Measurements from ENCODE around the gene FSIP1.
A peak's percentile ranks its signal among the peaks of the same experiment; 100 is the strongest.

The FSIP1 gene

GRCh38 chr15:39583596-39584265 is 198.9 kb downstream of the FSIP1 start:
- H3K9ac ChIP-seq (ENCODE audit: low read length in 5 of 5), result peak overlapping the region in 2 of 5 donors; percentile 11 to 36
- peak overlapping the region in 4 of 5 donors; percentile 6 to 92 (median 51) for H3K4me3 ChIP-seq (ENCODE audit: low read depth in 1 of 5, low read length in 5 of 5)
- no peaks in the 10 kb centered on the region for H3K27me3 ChIP-seq (ENCODE audit: control insufficient read depth in 5 of 5, insufficient read depth in 4 of 5, low read length in 5 of 5)
- H3K36me3 ChIP-seq (ENCODE audit: control insufficient read depth in 5 of 5, insufficient read depth in 5 of 5, low read length in 5 of 5), result peaks cover 33 to 63% (median 54%) of the 10 kb centered on the region in 5 donors
- no peak overlapping the region for H3K27ac ChIP-seq (ENCODE audit: low read depth, low read length)
- no peaks in the 10 kb centered on the region for H3K9me3 ChIP-seq (ENCODE audit: control insufficient read depth in 5 of 5, low read length in 5 of 5)
- peaks cover 3 to 73% (median 45%) of the 10 kb centered on the region in 5 donors for H3K4me1 ChIP-seq (ENCODE audit: control insufficient read depth in 5 of 5, insufficient read depth in 5 of 5, low read length in 5 of 5)

GRCh38 chr15:39582977-39583595 is 199.6 kb downstream of the FSIP1 start:
- Histone ChIP-seq H3K4me1 (ENCODE audit: control insufficient read depth in 5 of 5, insufficient read depth in 5 of 5, low read length in 5 of 5) (peaks cover 3 to 76% (median 45%) of the 10 kb centered on the region in 5 donors), H3K9me3 (ENCODE audit: control insufficient read depth in 5 of 5, low read length in 5 of 5) (no peaks in the 10 kb centered on the region), H3K27me3 (ENCODE audit: control insufficient read depth in 5 of 5, insufficient read depth in 4 of 5, low read length in 5 of 5) (no peaks in the 10 kb centered on the region), H3K27ac (ENCODE audit: low read depth, low read length) (no peak overlapping the region), H3K4me3 (ENCODE audit: low read depth in 1 of 5, low read length in 5 of 5) (peak overlapping the region; percentile 57 to 92 (median 67)), H3K36me3 (ENCODE audit: control insufficient read depth in 5 of 5, insufficient read depth in 5 of 5, low read length in 5 of 5) (peaks cover 29 to 57% (median 48%) of the 10 kb centered on the region in 5 donors), H3K9ac (ENCODE audit: low read length in 5 of 5) (peak overlapping the region in 2 of 5 donors; percentile 86 to 89)

GRCh38 chr15:39582286-39582976 is 200.2 kb downstream of the FSIP1 start:
- Histone ChIP-seq H3K27ac (ENCODE audit: low read depth, low read length) (peak overlapping the region; percentile 12), H3K9ac (ENCODE audit: low read length in 5 of 5) (peak overlapping the region in 4 of 5 donors; percentile 22 to 89 (median 56)), H3K36me3 (ENCODE audit: control insufficient read depth in 5 of 5, insufficient read depth in 5 of 5, low read length in 5 of 5) (peaks cover 26 to 50% (median 41%) of the 10 kb centered on the region in 5 donors), H3K27me3 (ENCODE audit: control insufficient read depth in 5 of 5, insufficient read depth in 4 of 5, low read length in 5 of 5) (no peaks in the 10 kb centered on the region), H3K4me1 (ENCODE audit: control insufficient read depth in 5 of 5, insufficient read depth in 5 of 5, low read length in 5 of 5) (peaks cover 3 to 76% (median 45%) of the 10 kb centered on the region in 5 donors), H3K9me3 (ENCODE audit: control insufficient read depth in 5 of 5, low read length in 5 of 5) (no peaks in the 10 kb centered on the region), H3K4me3 (ENCODE audit: low read depth in 1 of 5, low read length in 5 of 5) (peak overlapping the region; percentile 57 to 92 (median 67))

- Histone ChIP-seq H3K4me3 (ENCODE audit: low read depth in 1 of 5, low read length in 5 of 5) (peak overlapping the region; percentile 57 to 92 (median 67)), H3K36me3 (ENCODE audit: control insufficient read depth in 5 of 5, insufficient read depth in 5 of 5, low read length in 5 of 5) (peaks cover 23 to 44% (median 36%) of the 10 kb centered on the region in 5 donors), H3K9ac (ENCODE audit: low read length in 5 of 5) (peak overlapping the region in 4 of 5 donors; percentile 22 to 89 (median 56)), H3K4me1 (ENCODE audit: control insufficient read depth in 5 of 5, insufficient read depth in 5 of 5, low read length in 5 of 5) (peaks cover 3 to 78% (median 45%) of the 10 kb centered on the region in 5 donors), H3K9me3 (ENCODE audit: control insufficient read depth in 5 of 5, low read length in 5 of 5) (no peaks in the 10 kb centered on the region), H3K27me3 (ENCODE audit: control insufficient read depth in 5 of 5, insufficient read depth in 4 of 5, low read length in 5 of 5) (no peaks in the 10 kb centered on the region), H3K27ac (ENCODE audit: low read depth, low read length) (peak overlapping the region; percentile 12)
These were observed 200.8 kb downstream of the FSIP1 start for GRCh38 chr15:39581793-39582285.

GRCh38 chr15:39581242-39581792 is 201.3 kb downstream of the FSIP1 start:
- peaks cover 23 to 39% (median 31%) of the 10 kb centered on the region in 5 donors for H3K36me3 ChIP-seq (ENCODE audit: control insufficient read depth in 5 of 5, insufficient read depth in 5 of 5, low read length in 5 of 5)
- peak overlapping the region; percentile 12 for H3K27ac ChIP-seq (ENCODE audit: low read depth, low read length)
- peak overlapping the region in 4 of 5 donors; percentile 25 to 89 (median 56) for H3K9ac ChIP-seq (ENCODE audit: low read length in 5 of 5)
- no peaks in the 10 kb centered on the region for H3K27me3 ChIP-seq (ENCODE audit: control insufficient read depth in 5 of 5, insufficient read depth in 4 of 5, low read length in 5 of 5)
- peaks cover 3 to 73% (median 45%) of the 10 kb centered on the region in 5 donors for H3K4me1 ChIP-seq (ENCODE audit: control insufficient read depth in 5 of 5, insufficient read depth in 5 of 5, low read length in 5 of 5)
- peak overlapping the region; percentile 57 to 92 (median 67) for H3K4me3 ChIP-seq (ENCODE audit: low read depth in 1 of 5, low read length in 5 of 5)
- no peaks in the 10 kb centered on the region for H3K9me3 ChIP-seq (ENCODE audit: control insufficient read depth in 5 of 5, low read length in 5 of 5)

- Histone ChIP-seq H3K27ac (ENCODE audit: low read depth, low read length) (peak within 1 kb of the TSS; percentile 68), H3K9me3 (ENCODE audit: control insufficient read depth in 5 of 5, low read length in 5 of 5) (no peaks in the 10 kb centered on the region), H3K27me3 (ENCODE audit: control insufficient read depth in 5 of 5, insufficient read depth in 4 of 5, low read length in 5 of 5) (no peaks in the 10 kb centered on the region), H3K4me1 (ENCODE audit: control insufficient read depth in 5 of 5, insufficient read depth in 5 of 5, low read length in 5 of 5) (peaks cover 3 to 66% (median 45%) of the 10 kb centered on the region in 5 donors), H3K36me3 (ENCODE audit: control insufficient read depth in 5 of 5, insufficient read depth in 5 of 5, low read length in 5 of 5) (peaks cover 17 to 32% (median 26%) of the 10 kb centered on the region in 5 donors), H3K9ac (ENCODE audit: low read length in 5 of 5) (peak within 1 kb of the TSS in 4 of 5 donors; percentile 56 to 90 (median 77)), H3K4me3 (ENCODE audit: low read depth in 1 of 5, low read length in 5 of 5) (peak within 1 kb of the TSS; percentile 57 to 92 (median 67))
These were observed 202.0 kb downstream of the FSIP1 start, which contains the start of gene THBS1 for GRCh38 chr15:39580485-39581241. Gene THBS1, plus strand, starts transcription at chr15:39581079. Its CDS starts 779 bp downstream, at chr15:39581858.

GRCh38 chr15:39580117-39580484 is 202.5 kb downstream of the FSIP1 start:
- H3K4me3 ChIP-seq (ENCODE audit: low read depth in 1 of 5, low read length in 5 of 5), result peak overlapping the region; percentile 57 to 90 (median 60)
- H3K4me1 ChIP-seq (ENCODE audit: control insufficient read depth in 5 of 5, insufficient read depth in 5 of 5, low read length in 5 of 5), result peaks cover 3 to 61% (median 45%) of the 10 kb centered on the region in 5 donors
- peaks cover 13 to 27% (median 20%) of the 10 kb centered on the region in 5 donors for H3K36me3 ChIP-seq (ENCODE audit: control insufficient read depth in 5 of 5, insufficient read depth in 5 of 5, low read length in 5 of 5)
- H3K27me3 ChIP-seq (ENCODE audit: control insufficient read depth in 5 of 5, insufficient read depth in 4 of 5, low read length in 5 of 5), result no peaks in the 10 kb centered on the region
- H3K9ac ChIP-seq (ENCODE audit: low read length in 5 of 5), result peak overlapping the region in 4 of 5 donors; percentile 56 to 90 (median 77)
- peak overlapping the region; percentile 68 for H3K27ac ChIP-seq (ENCODE audit: low read depth, low read length)
- H3K9me3 ChIP-seq (ENCODE audit: control insufficient read depth in 5 of 5, low read length in 5 of 5), result no peaks in the 10 kb centered on the region

GRCh38 chr15:39579487-39580116 is 203.0 kb downstream of the FSIP1 start:
- peak overlapping the region in 4 of 5 donors; percentile 16 to 90 (median 56) for H3K9ac ChIP-seq (ENCODE audit: low read length in 5 of 5)
- no peaks in the 10 kb centered on the region for H3K9me3 ChIP-seq (ENCODE audit: control insufficient read depth in 5 of 5, low read length in 5 of 5)
- H3K4me3 ChIP-seq (ENCODE audit: low read depth in 1 of 5, low read length in 5 of 5), result peak overlapping the region; percentile 57 to 64 (median 60)
- H3K36me3 ChIP-seq (ENCODE audit: control insufficient read depth in 5 of 5, insufficient read depth in 5 of 5, low read length in 5 of 5), result peaks cover 10 to 22% (median 15%) of the 10 kb centered on the region in 5 donors
- H3K27me3 ChIP-seq (ENCODE audit: control insufficient read depth in 5 of 5, insufficient read depth in 4 of 5, low read length in 5 of 5), result no peaks in the 10 kb centered on the region
- peak overlapping the region; percentile 68 for H3K27ac ChIP-seq (ENCODE audit: low read depth, low read length)
- peaks cover 3 to 57% (median 43%) of the 10 kb centered on the region in 5 donors for H3K4me1 ChIP-seq (ENCODE audit: control insufficient read depth in 5 of 5, insufficient read depth in 5 of 5, low read length in 5 of 5)

Measured in subcutaneous abdominal adipose tissue (tissue), 5 donors.